Smooth muscle cell (in vitro differentiated cells): ENCODE results near the gene GM2A. TPM values are rescaled to one million over a fixed set of nuclear protein-coding genes. Genes with fewer than 3 reads are reported as not detected.

Source experiments
- DNase-seq: peaks from one replicate; lab custom pipeline; 2025; ENCODE audit not compliant: unreplicated experiment; lab: John Stamatoyannopoulos, UW
- H2AFZ ChIP-seq: fragments of 200-600 bp; sonication (generic); 2 replicates; pipeline ENCODE4 v1.6.0; 2016; ENCODE audit warnings: antibody characterized with exemption, low read depth, mild to moderate bottlenecking
- H3F3A ChIP-seq: fragments of 200-600 bp; sonication (generic); 2 replicates; pipeline ENCODE4 v1.6.0; 2017; ENCODE audit warnings: antibody characterized with exemption, low read depth
- H3K27ac ChIP-seq: fragments of 200-600 bp; sonication (generic); 2 replicates; pipeline ENCODE4 v1.5.1; 2016; ENCODE audit warnings: low read depth, mild to moderate bottlenecking
- H3K27me3 ChIP-seq: fragments of 200-600 bp; sonication (generic); 2 replicates; pipeline ENCODE4 v1.6.1; 2016; ENCODE audit warnings: low read depth, mild to moderate bottlenecking
- H3K36me3 ChIP-seq: fragments of 200-600 bp; sonication (generic); 2 replicates; pipeline ENCODE4 v1.5.1; 2016; ENCODE audit warnings: low read depth
- H3K4me1 ChIP-seq: fragments of 200-600 bp; sonication (generic); 2 replicates; pipeline ENCODE4 v1.5.1; 2016; ENCODE audit warnings: low read depth
- H3K4me2 ChIP-seq: fragments of 200-600 bp; sonication (generic); 2 replicates; pipeline ENCODE4 v1.6.0; 2016; ENCODE audit warnings: mild to moderate bottlenecking
- H3K4me3 ChIP-seq: fragments of 200-600 bp; sonication (generic); 2 replicates; pipeline ENCODE4 v1.5.1; 2016; ENCODE audit warnings: mild to moderate bottlenecking
- H3K79me2 ChIP-seq: fragments of 200-600 bp; sonication (generic); 2 replicates; pipeline ENCODE4 v1.6.0; 2016; ENCODE audit warnings: low read depth, mild to moderate bottlenecking
- H3K9ac ChIP-seq: fragments of 200-600 bp; sonication (generic); 2 replicates; pipeline ENCODE4 v1.6.0; 2016; ENCODE audit warnings: low read depth
- H3K9me3 ChIP-seq: fragments of 200-600 bp; sonication (generic); replicated peaks from 2 replicates; pipeline ENCODE4 v1.5.1; 2016; ENCODE audit warnings: low read depth
- H4K20me1 ChIP-seq: fragments of 200-600 bp; sonication (generic); 2 replicates; pipeline ENCODE4 v1.6.0; 2016; ENCODE audit warnings: low read depth
- WGBS: methylation state at CpG from one replicate; pipeline ENCODE4 v1.1.7; 2016; ENCODE audit warnings: low lambda C conversion rate; 5-methylcytosine and 5-hydroxymethylcytosine counted together
- polyA plus RNA-seq: library from polyadenylated mRNA; unstranded; fragments of >200 nt; fragmentation: Nextera tagmentation; extraction: Ambion mirVana; gene quantifications from 2 replicates; pipeline ENCODE4 v1.2.1, GENCODE V29; 2016
- total RNA-seq: library from RNA; depleted of rRNA; stranded (reverse); fragments of >200 nt; gene quantifications from 2 replicates; pipeline ENCODE4 v1.2.3, GENCODE V29; 2014
- TF ChIP-seq, protein P1 (sequence below): fragments of 200-600 bp; sonication (generic); IDR thresholded peaks from 2 replicates; pipeline ENCODE4 v1.5.1; 2017; ENCODE audit warnings: borderline replicate concordance, mild to moderate bottlenecking, antibody characterized with exemption; ENCODE audit not compliant: insufficient read depth, poor library complexity, severe bottlenecking

GM2A gene
- total and polyA plus RNA-seq, 2 experiments from 2014 or later: 16.3 to 36.1 TPM

GRCh38 chr5:151243127-151243526 is 9.9 kb upstream of the GM2A start:
- H3K27me3 ChIP-seq: no peaks in the 10 kb centered on the region
- H3K4me3 ChIP-seq: no peak overlapping the region
- TF ChIP-seq, protein P1, sequence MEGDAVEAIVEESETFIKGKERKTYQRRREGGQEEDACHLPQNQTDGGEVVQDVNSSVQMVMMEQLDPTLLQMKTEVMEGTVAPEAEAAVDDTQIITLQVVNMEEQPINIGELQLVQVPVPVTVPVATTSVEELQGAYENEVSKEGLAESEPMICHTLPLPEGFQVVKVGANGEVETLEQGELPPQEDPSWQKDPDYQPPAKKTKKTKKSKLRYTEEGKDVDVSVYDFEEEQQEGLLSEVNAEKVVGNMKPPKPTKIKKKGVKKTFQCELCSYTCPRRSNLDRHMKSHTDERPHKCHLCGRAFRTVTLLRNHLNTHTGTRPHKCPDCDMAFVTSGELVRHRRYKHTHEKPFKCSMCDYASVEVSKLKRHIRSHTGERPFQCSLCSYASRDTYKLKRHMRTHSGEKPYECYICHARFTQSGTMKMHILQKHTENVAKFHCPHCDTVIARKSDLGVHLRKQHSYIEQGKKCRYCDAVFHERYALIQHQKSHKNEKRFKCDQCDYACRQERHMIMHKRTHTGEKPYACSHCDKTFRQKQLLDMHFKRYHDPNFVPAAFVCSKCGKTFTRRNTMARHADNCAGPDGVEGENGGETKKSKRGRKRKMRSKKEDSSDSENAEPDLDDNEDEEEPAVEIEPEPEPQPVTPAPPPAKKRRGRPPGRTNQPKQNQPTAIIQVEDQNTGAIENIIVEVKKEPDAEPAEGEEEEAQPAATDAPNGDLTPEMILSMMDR: no peak
- no peaks in the 10 kb centered on the region for H3K4me1 ChIP-seq
- no peaks in the 10 kb centered on the region for H3K36me3 ChIP-seq
- H2AFZ ChIP-seq: no peak overlapping the region
- no peaks in the 10 kb centered on the region for H4K20me1 ChIP-seq
- no peak overlapping the region for H3K4me2 ChIP-seq
- H3K27ac ChIP-seq: no peak overlapping the region
- H3K9ac ChIP-seq: no peak overlapping the region
- H3K9me3 ChIP-seq: no peaks in the 10 kb centered on the region
- WGBS: 81% methylated on average over 4 of the region's 4 CpGs
- no peak for DNase-seq
- H3F3A ChIP-seq: no peaks in the 10 kb centered on the region
- no peaks in the 10 kb centered on the region for H3K79me2 ChIP-seq

GRCh38 chr5:151243564-151243963 is 9.4 kb upstream of the GM2A start:
- Histone ChIP-seq H3K79me2 (no peaks in the 10 kb centered on the region), H3K4me1 (no peaks in the 10 kb centered on the region), H2AFZ (no peak overlapping the region), H3F3A (no peaks in the 10 kb centered on the region), H3K4me3 (no peak overlapping the region), H3K9ac (no peak overlapping the region), H3K27ac (no peak overlapping the region), H4K20me1 (no peaks in the 10 kb centered on the region), H3K27me3 (no peaks in the 10 kb centered on the region), H3K9me3 (no peaks in the 10 kb centered on the region), H3K36me3 (no peaks in the 10 kb centered on the region), H3K4me2 (no peak overlapping the region)
- WGBS: 90% methylated on average over 4 of the region's 4 CpGs
- TF ChIP-seq, protein P1: no peak
- no peak for DNase-seq

- H3K79me2 ChIP-seq: no peaks in the 10 kb centered on the region
- TF ChIP-seq, protein P1: no peak
- no peak for DNase-seq
- no peaks in the 10 kb centered on the region for H3K27me3 ChIP-seq
- no peaks in the 10 kb centered on the region for H3K9me3 ChIP-seq
- no peak overlapping the region for H3K4me3 ChIP-seq
- no peaks in the 10 kb centered on the region for H3F3A ChIP-seq
- H3K9ac ChIP-seq: no peak overlapping the region
- H4K20me1 ChIP-seq: no peaks in the 10 kb centered on the region
- no peak overlapping the region for H3K4me2 ChIP-seq
- no peaks in the 10 kb centered on the region for H3K36me3 ChIP-seq
- no peak overlapping the region for H3K27ac ChIP-seq
- WGBS: 90% methylated on average over 3 of the region's 3 CpGs
- H3K4me1 ChIP-seq: no peaks in the 10 kb centered on the region
- H2AFZ ChIP-seq: no peak overlapping the region
Observed at GRCh38 chr5:151244206-151244605, 8.8 kb upstream of the GM2A start.

- no peaks in the 10 kb centered on the region for H3K27me3 ChIP-seq
- H3K9ac ChIP-seq: no peak overlapping the region
- WGBS: 79% methylated on average over 4 of the region's 4 CpGs
- DNase-seq: no peak
- H3F3A ChIP-seq: no peaks in the 10 kb centered on the region
- H3K4me1 ChIP-seq: no peaks in the 10 kb centered on the region
- H3K79me2 ChIP-seq: no peaks in the 10 kb centered on the region
- H3K27ac ChIP-seq: no peak overlapping the region
- no peak overlapping the region for H3K4me2 ChIP-seq
- H4K20me1 ChIP-seq: no peaks in the 10 kb centered on the region
- H3K9me3 ChIP-seq: no peaks in the 10 kb centered on the region
- H3K4me3 ChIP-seq: no peak overlapping the region
- H3K36me3 ChIP-seq: no peaks in the 10 kb centered on the region
- TF ChIP-seq, protein P1: no peak
- H2AFZ ChIP-seq: no peak overlapping the region
Observed at GRCh38 chr5:151245680-151246219, 7.2 kb upstream of the GM2A start.
